Body of pancreas (tissue), 4 donors: Measurements from ENCODE around the gene PKMYT1. TPM values are rescaled to one million over a fixed set of nuclear protein-coding genes. Genes with fewer than 3 reads are reported as not detected.

ENCODE experiments used
- ATAC-seq: fragments of 150-250 bp; one replicate; pipeline ENCODE4 v1.9.1; 2016
- DNase-seq, 4 donors: peaks; one replicate each; pipeline ENCODE4 v3.0.0-alpha.2; 2019
- H3K27ac ChIP-seq, 4 donors: fragments of 200-600 bp; sonication (generic); 1 replicate in 3 of 4; 2 replicates in 1 of 4; pipeline versions ENCODE4 v1.5.1 to v1.6.1; 2016 to 2019; ENCODE audit warnings: mild to moderate bottlenecking in 1 of 4, mixed read lengths in 1 of 4, moderate library complexity in 1 of 4
- H3K27me3 ChIP-seq, 2 donors: fragments of 200-600 bp; sonication (generic); one replicate each; pipeline ENCODE4 v1.6.0; 2016; ENCODE audit warnings: mild to moderate bottlenecking in 1 of 2
- H3K36me3 ChIP-seq, 2 donors: fragments of 200-600 bp; sonication (generic); replicated peaks in 1 of 2; 2 replicates each; pipeline ENCODE4 v1.5.1; 2016; ENCODE audit warnings: low read depth in 2 of 2; ENCODE audit not compliant: insufficient read depth in 1 of 2
- H3K4me1 ChIP-seq: fragments of 200-600 bp; sonication (generic); one replicate; pipeline ENCODE4 v1.6.0; 2016
- H3K4me3 ChIP-seq, 2 donors: fragments of 200-600 bp; sonication (generic); 1 replicate in 1 of 2; 2 replicates in 1 of 2; pipeline ENCODE4 v1.5.1; 2016 to 2019
- H3K9me3 ChIP-seq, 3 donors: fragments of 200-600 bp; sonication (generic); 1 replicate in 2 of 3; 2 replicates in 1 of 3; pipeline ENCODE4 v1.5.1; 2016
- CTCF ChIP-seq, 7 experiments: fragments of 450-650 bp in 4 of 7; fragments of 200-600 bp in 3 of 7; sonication (generic) in 3 of 7; IDR thresholded peaks; one replicate each; pipeline ENCODE4 v1.5.1; 2016 to 2019; ENCODE audit warnings: antibody characterized with exemption in 7 of 7
- POLR2A ChIP-seq, 3 donors: fragments of 450-650 bp; IDR thresholded peaks; one replicate each; pipeline ENCODE4 v1.6.1; 2016; ENCODE audit warnings: antibody characterized with exemption in 3 of 3, mild to moderate bottlenecking in 2 of 3
- WGBS, 2 donors: methylation state at CpG; one replicate each; pipeline ENCODE4 v1.1.5; 2017; 5-methylcytosine and 5-hydroxymethylcytosine counted together
- intact Hi-C: fragments of 100-400 bp; cut with DNase I; formaldehyde crosslinking; loops from one replicate; pipeline ENCODE4 v1.15.1; 2023
- total RNA-seq, 2 donors: library from RNA; depleted of rRNA; stranded (reverse); fragments of >200 nt; gene quantifications; one replicate each; pipeline ENCODE4 v1.1.0, GENCODE V29; 2016

Gene PKMYT1
- total RNA-seq, 2 donors from 2014 or later: 0.26 TPM; not detected in 1

GRCh38 chr16:3001316-3001715 is 21.1 kb upstream of the PKMYT1 start:
- ATAC-seq (no peak), DNase-seq (no peak)
- intact Hi-C loops: no loop called here
- 71 to 74% methylated on average over 6 to 10 of the region's 12 CpGs for WGBS, 2 donors
- H3K27ac ChIP-seq: no peak overlapping the region
- TF ChIP-seq CTCF (IDR thresholded peaks at IDR 0.05): no peak
- TF ChIP-seq POLR2A (IDR thresholded peaks at IDR 0.05): no peak
- no peaks in the 10 kb centered on the region for H3K9me3 ChIP-seq
- no peak overlapping the region for H3K4me3 ChIP-seq
- peaks cover 17% of the 10 kb centered on the region for H3K4me1 ChIP-seq
- no peaks in the 10 kb centered on the region for H3K36me3 ChIP-seq
- H3K27me3 ChIP-seq: no peaks in the 10 kb centered on the region

- Histone ChIP-seq H3K36me3 (no peaks in the 10 kb centered on the region), H3K27ac (no peak overlapping the region), H3K4me1 (peaks cover 9% of the 10 kb centered on the region), H3K4me3 (no peak overlapping the region), H3K9me3 (no peaks in the 10 kb centered on the region), H3K27me3 (no peaks in the 10 kb centered on the region)
- intact Hi-C loops: no loop called here
- ATAC-seq: no peak
- 89% methylated on average over 2 to 4 of the region's 4 CpGs for WGBS, 2 donors
- TF ChIP-seq CTCF (IDR thresholded peaks at IDR 0.05): no peak
- DNase-seq: no peak
Measured at GRCh38 chr16:3000540-3000939, 20.3 kb upstream of the PKMYT1 start.

- no peak overlapping the region for H3K27ac ChIP-seq
- DNase-seq (no peak), ATAC-seq (no peak)
- 84 to 90% methylated on average over 6 of the region's 6 CpGs for WGBS, 2 donors
- intact Hi-C loops: no loop called here
- no peaks in the 10 kb centered on the region for H3K36me3 ChIP-seq
- H3K4me3 ChIP-seq: no peak overlapping the region
- no peak for TF ChIP-seq CTCF (IDR thresholded peaks at IDR 0.05)
- TF ChIP-seq POLR2A (IDR thresholded peaks at IDR 0.05): no peak
- no peaks in the 10 kb centered on the region for H3K27me3 ChIP-seq
- H3K9me3 ChIP-seq: no peaks in the 10 kb centered on the region
- H3K4me1 ChIP-seq: peaks cover 9% of the 10 kb centered on the region
Measured at GRCh38 chr16:2999929-3000328, 19.7 kb upstream of the PKMYT1 start.

- no peak for DNase-seq
Measured at GRCh38 chr16:2996298-2996697, 16.1 kb upstream of the PKMYT1 start.

More at GRCh38 chr16:2996298-2996697, 16.1 kb upstream of the PKMYT1 start:
- Histone ChIP-seq H3K36me3 (no peaks in the 10 kb centered on the region), H3K4me1 (no peaks in the 10 kb centered on the region), H3K9me3 (no peaks in the 10 kb centered on the region), H3K4me3 (no peak overlapping the region), H3K27me3 (no peaks in the 10 kb centered on the region), H3K27ac (no peak overlapping the region)
- intact Hi-C loops: no loop called here
- ATAC-seq: no peak
- TF ChIP-seq CTCF (IDR thresholded peaks at IDR 0.05): no peak
- no peak for TF ChIP-seq POLR2A (IDR thresholded peaks at IDR 0.05)
- 82 to 93% methylated on average over 3 to 13 of the region's 13 CpGs for WGBS, 2 donors
